ENCODE measurements around the gene HIRA. TPM values are rescaled to one million over a fixed set of nuclear protein-coding genes. Genes with fewer than 3 reads are reported as not detected.

Gene HIRA
- total RNA-seq, 1 experiment from 2014 or later = 24.3 TPM

DNA sequence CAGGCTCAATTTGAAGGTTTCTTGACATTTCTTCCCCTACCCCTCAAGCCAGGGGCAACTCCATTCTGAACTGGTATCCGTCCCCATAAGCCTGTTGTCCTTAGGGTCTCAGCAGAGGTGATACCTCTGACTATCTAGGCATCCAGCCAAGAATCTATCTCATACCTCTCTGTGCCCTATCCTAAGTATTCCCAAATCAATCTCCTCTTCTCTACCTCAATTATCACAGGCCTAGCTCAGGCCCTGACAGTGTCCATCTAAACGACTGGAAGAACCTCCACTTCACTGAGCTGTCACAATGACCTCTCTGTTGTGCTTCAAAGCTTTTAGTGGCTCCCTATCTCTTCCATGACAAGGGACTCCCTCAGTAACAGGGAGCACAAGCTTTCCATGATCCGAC, 26.9 kb downstream of the HIRA start:
- Mint-ChIP-seq H3K9me3 (ENCODE audit: unreplicated experiment) (no peaks in the 10 kb centered on the region), H3K36me3 (ENCODE audit: insufficient read depth, unreplicated experiment) (peaks cover 65% of the 10 kb centered on the region), H3K27me3 (ENCODE audit: insufficient read depth, unreplicated experiment) (no peaks in the 10 kb centered on the region), H3K27ac (ENCODE audit: low read depth, unreplicated experiment) (peak overlapping the region; percentile 74), H3K4me1 (ENCODE audit: insufficient read depth, unreplicated experiment) (no peaks in the 10 kb centered on the region), H3K4me3 (ENCODE audit: unreplicated experiment) (no peak overlapping the region)
- CTCF ChIA-PET = interaction anchor here (0.6 kb wide), 1 partner anchor 549 kb away, joined by 4 read pairs; no protein-coding TSS in a partner anchor
- POLR2A ChIA-PET = interaction anchor here (1.4 kb wide), 1 partner anchor 225 kb away, joined by 4 read pairs; no protein-coding TSS in a partner anchor
- BruUV-seq (replicated peaks) = no TSS peak
- TF ChIP-seq, protein P1, sequence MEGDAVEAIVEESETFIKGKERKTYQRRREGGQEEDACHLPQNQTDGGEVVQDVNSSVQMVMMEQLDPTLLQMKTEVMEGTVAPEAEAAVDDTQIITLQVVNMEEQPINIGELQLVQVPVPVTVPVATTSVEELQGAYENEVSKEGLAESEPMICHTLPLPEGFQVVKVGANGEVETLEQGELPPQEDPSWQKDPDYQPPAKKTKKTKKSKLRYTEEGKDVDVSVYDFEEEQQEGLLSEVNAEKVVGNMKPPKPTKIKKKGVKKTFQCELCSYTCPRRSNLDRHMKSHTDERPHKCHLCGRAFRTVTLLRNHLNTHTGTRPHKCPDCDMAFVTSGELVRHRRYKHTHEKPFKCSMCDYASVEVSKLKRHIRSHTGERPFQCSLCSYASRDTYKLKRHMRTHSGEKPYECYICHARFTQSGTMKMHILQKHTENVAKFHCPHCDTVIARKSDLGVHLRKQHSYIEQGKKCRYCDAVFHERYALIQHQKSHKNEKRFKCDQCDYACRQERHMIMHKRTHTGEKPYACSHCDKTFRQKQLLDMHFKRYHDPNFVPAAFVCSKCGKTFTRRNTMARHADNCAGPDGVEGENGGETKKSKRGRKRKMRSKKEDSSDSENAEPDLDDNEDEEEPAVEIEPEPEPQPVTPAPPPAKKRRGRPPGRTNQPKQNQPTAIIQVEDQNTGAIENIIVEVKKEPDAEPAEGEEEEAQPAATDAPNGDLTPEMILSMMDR (IDR thresholded peaks at IDR 0.05; ENCODE audit: unreplicated experiment) = no peak
- no peak for DNase-seq (ENCODE audit: unreplicated experiment)
- intact Hi-C loops (cut with micrococcal nuclease) = no loop called here

GRCh38 chr22:19402642-19403191, 28.8 kb downstream of the HIRA start:
- ChIA-PET POLR2A (no interaction called here), CTCF (interaction anchor here (0.7 kb wide), 1 partner anchor 235 kb away, joined by 6 read pairs; no protein-coding TSS in a partner anchor)
- H3K9me3 Mint-ChIP-seq (ENCODE audit: unreplicated experiment) = no peaks in the 10 kb centered on the region
- H3K27me3 Mint-ChIP-seq (ENCODE audit: insufficient read depth, unreplicated experiment) = no peaks in the 10 kb centered on the region
- H3K4me1 Mint-ChIP-seq (ENCODE audit: insufficient read depth, unreplicated experiment) = no peaks in the 10 kb centered on the region
- H3K36me3 Mint-ChIP-seq (ENCODE audit: insufficient read depth, unreplicated experiment) = peaks cover 66% of the 10 kb centered on the region
- BruUV-seq (replicated peaks) = no TSS peak
- no peak overlapping the region for H3K4me3 Mint-ChIP-seq (ENCODE audit: unreplicated experiment)
- no peak for DNase-seq (ENCODE audit: unreplicated experiment)
- H3K27ac Mint-ChIP-seq (ENCODE audit: low read depth, unreplicated experiment) = no peak overlapping the region
- TF ChIP-seq, protein P1 (IDR thresholded peaks at IDR 0.05; ENCODE audit: unreplicated experiment) = no peak
- intact Hi-C loops (cut with micrococcal nuclease) = no loop called here

DNA sequence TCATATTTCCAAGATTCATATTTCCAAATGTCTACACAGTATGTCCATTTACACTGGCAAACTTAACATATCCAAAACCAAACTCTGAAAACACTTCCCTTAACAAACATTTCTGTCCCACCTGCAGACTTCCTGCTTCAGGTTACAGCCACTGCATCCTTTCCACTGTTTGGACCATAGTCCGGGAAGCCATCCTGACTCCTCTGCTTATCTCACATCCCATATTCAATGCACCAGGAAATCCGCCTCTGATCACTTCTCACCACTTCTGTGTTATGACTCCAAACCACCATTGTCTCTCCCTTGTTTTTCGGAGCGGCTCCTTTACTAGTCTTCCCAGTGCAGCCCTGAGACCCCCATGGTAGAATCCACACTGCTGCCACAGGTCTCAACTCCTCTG, 30.1 kb downstream of the HIRA start:
- no peaks in the 10 kb centered on the region for H3K27me3 Mint-ChIP-seq (ENCODE audit: insufficient read depth, unreplicated experiment)
- TF ChIP-seq, protein P1 (IDR thresholded peaks at IDR 0.05; ENCODE audit: unreplicated experiment) = no peak
- H3K4me1 Mint-ChIP-seq (ENCODE audit: insufficient read depth, unreplicated experiment) = no peaks in the 10 kb centered on the region
- no peak overlapping the region for H3K4me3 Mint-ChIP-seq (ENCODE audit: unreplicated experiment)
- H3K9me3 Mint-ChIP-seq (ENCODE audit: unreplicated experiment) = no peaks in the 10 kb centered on the region
- no peak for DNase-seq (ENCODE audit: unreplicated experiment)
- ChIA-PET POLR2A (no interaction called here), CTCF (interaction anchor here (0.6 kb wide), 1 partner anchor 221 kb away, joined by 3 read pairs; no protein-coding TSS in a partner anchor)
- no peak overlapping the region for H3K27ac Mint-ChIP-seq (ENCODE audit: low read depth, unreplicated experiment)
- BruUV-seq (replicated peaks) = no TSS peak
- intact Hi-C loops (cut with micrococcal nuclease) = no loop called here
- peaks cover 65% of the 10 kb centered on the region for H3K36me3 Mint-ChIP-seq (ENCODE audit: insufficient read depth, unreplicated experiment)

DNA sequence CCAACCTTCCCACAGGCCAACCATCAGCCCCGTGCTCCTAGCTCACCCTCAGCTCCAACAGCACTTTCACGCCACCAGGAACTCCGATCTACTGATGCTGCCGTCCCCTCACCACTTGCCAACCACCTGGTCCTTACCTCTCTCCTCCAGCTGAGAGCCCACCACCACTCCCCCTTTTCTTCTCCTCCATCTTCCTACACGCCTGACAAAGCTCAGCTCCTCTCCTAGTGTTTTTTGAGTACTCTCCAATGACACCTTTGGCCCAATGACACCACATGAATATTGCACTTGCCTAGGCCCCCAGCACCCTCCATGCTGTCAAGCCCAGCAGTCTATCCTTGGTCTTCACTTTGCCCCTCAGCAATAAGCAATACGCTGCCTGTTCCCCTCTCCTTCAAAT, 30.7 kb downstream of the HIRA start:
- Mint-ChIP-seq H3K9me3 (ENCODE audit: unreplicated experiment) (no peaks in the 10 kb centered on the region), H3K27me3 (ENCODE audit: insufficient read depth, unreplicated experiment) (no peaks in the 10 kb centered on the region), H3K4me3 (ENCODE audit: unreplicated experiment) (no peak overlapping the region), H3K36me3 (ENCODE audit: insufficient read depth, unreplicated experiment) (peaks cover 68% of the 10 kb centered on the region), H3K27ac (ENCODE audit: low read depth, unreplicated experiment) (peak overlapping the region; percentile 2), H3K4me1 (ENCODE audit: insufficient read depth, unreplicated experiment) (no peaks in the 10 kb centered on the region)
- intact Hi-C loops (cut with micrococcal nuclease) = no loop called here
- ChIA-PET POLR2A (no interaction called here), CTCF (no interaction called here)
- BruUV-seq (replicated peaks) = no TSS peak
- TF ChIP-seq, protein P1 (IDR thresholded peaks at IDR 0.05; ENCODE audit: unreplicated experiment) = no peak
- no peak for DNase-seq (ENCODE audit: unreplicated experiment)

Measured in MCF 10A (cell line).